ENCODE results near the gene ATP9B. TPM values are rescaled to one million over a fixed set of nuclear protein-coding genes. Genes with fewer than 3 reads are reported as not detected.

The ATP9B gene
- total RNA-seq, 1 donor from 2014 or later, result 12.6 TPM

- no peak for TF ChIP-seq CTCF (IDR thresholded peaks at IDR 0.05; ENCODE audit: borderline replicate concordance)
- no peak overlapping the region for H3K4me3 ChIP-seq
- H3K36me3 ChIP-seq, result peaks cover 20% of the 10 kb centered on the region
- peaks cover 7% of the 10 kb centered on the region for H3K4me1 ChIP-seq
- intact Hi-C loops (cut with micrococcal nuclease), result no loop called here
- H3K27ac ChIP-seq (replicated peaks), result no peak overlapping the region
- no peaks in the 10 kb centered on the region for H3K27me3 ChIP-seq (ENCODE audit: low read depth)
- no peaks in the 10 kb centered on the region for H3K9me3 ChIP-seq (replicated peaks)
- no peak for DNase-seq
These were observed 203.7 kb downstream of the ATP9B start for GRCh38 chr18:79272916-79273315.

GRCh38 chr18:79274823-79275222 is 205.6 kb downstream of the ATP9B start:
- H3K4me1 ChIP-seq, result peaks cover 7% of the 10 kb centered on the region
- H3K9me3 ChIP-seq (replicated peaks), result no peaks in the 10 kb centered on the region
- no peak for TF ChIP-seq CTCF (IDR thresholded peaks at IDR 0.05; ENCODE audit: borderline replicate concordance)
- no peaks in the 10 kb centered on the region for H3K27me3 ChIP-seq (ENCODE audit: low read depth)
- peaks cover 29% of the 10 kb centered on the region for H3K36me3 ChIP-seq
- DNase-seq, result no peak
- intact Hi-C loops (cut with micrococcal nuclease), result no loop called here
- H3K4me3 ChIP-seq, result no peak overlapping the region
- no peak overlapping the region for H3K27ac ChIP-seq (replicated peaks)

GRCh38 chr18:79275461-79275860 is 206.3 kb downstream of the ATP9B start:
- no peak overlapping the region for H3K27ac ChIP-seq (replicated peaks)

GRCh38 chr18:79275992-79276391 is 206.8 kb downstream of the ATP9B start:
- DNase-seq, result no peak
- intact Hi-C loops (cut with micrococcal nuclease), result no loop called here
- H3K27me3 ChIP-seq (ENCODE audit: low read depth), result no peaks in the 10 kb centered on the region
- no peak overlapping the region for H3K27ac ChIP-seq (replicated peaks)
- peaks cover 7% of the 10 kb centered on the region for H3K4me1 ChIP-seq
- no peaks in the 10 kb centered on the region for H3K9me3 ChIP-seq (replicated peaks)
- H3K36me3 ChIP-seq, result peaks cover 26% of the 10 kb centered on the region
- no peak overlapping the region for H3K4me3 ChIP-seq
- TF ChIP-seq CTCF (IDR thresholded peaks at IDR 0.05; ENCODE audit: borderline replicate concordance), result no peak

More at GRCh38 chr18:79275461-79275860, 206.3 kb downstream of the ATP9B start:
- Histone ChIP-seq H3K4me1 (peaks cover 7% of the 10 kb centered on the region), H3K9me3 (replicated peaks) (no peaks in the 10 kb centered on the region), H3K4me3 (no peak overlapping the region), H3K36me3 (peaks cover 26% of the 10 kb centered on the region), H3K27me3 (ENCODE audit: low read depth) (no peaks in the 10 kb centered on the region)
- no peak for TF ChIP-seq CTCF (IDR thresholded peaks at IDR 0.05; ENCODE audit: borderline replicate concordance)
- DNase-seq, result no peak
- intact Hi-C loops (cut with micrococcal nuclease), result no loop called here

- no peaks in the 10 kb centered on the region for H3K27me3 ChIP-seq (ENCODE audit: low read depth)
- peaks cover 7% of the 10 kb centered on the region for H3K4me1 ChIP-seq
- H3K36me3 ChIP-seq, result peaks cover 24% of the 10 kb centered on the region
- H3K9me3 ChIP-seq (replicated peaks), result no peaks in the 10 kb centered on the region
- no peak for TF ChIP-seq CTCF (IDR thresholded peaks at IDR 0.05; ENCODE audit: borderline replicate concordance)
- intact Hi-C loops (cut with micrococcal nuclease), result no loop called here
- DNase-seq, result no peak
- no peak overlapping the region for H3K4me3 ChIP-seq
- H3K27ac ChIP-seq (replicated peaks), result no peak overlapping the region
These were observed 209.7 kb downstream of the ATP9B start for GRCh38 chr18:79278896-79279295.

All from left ventricle myocardium inferior (tissue), 1 donor.